Lower leg skin (tissue), 3 donors: Measurements from ENCODE around the gene SPHKAP.

ENCODE experiments used
- POLR2A ChIP-seq, 2 donors: fragments of 450-650 bp; IDR thresholded peaks; one replicate each; pipeline ENCODE4 v1.6.1; 2016 to 2017; ENCODE audit warnings: antibody characterized with exemption in 2 of 2, mild to moderate bottlenecking in 1 of 2, moderate library complexity in 1 of 2
- TF ChIP-seq, protein P1 (sequence below), 3 donors: fragments of 450-650 bp; IDR thresholded peaks; one replicate each; pipeline ENCODE4 v1.5.1; 2016; ENCODE audit warnings: antibody characterized with exemption in 3 of 3, mild to moderate bottlenecking in 3 of 3, moderate library complexity in 2 of 3

GRCh38 chr2:228227466-228227865, 46.0 kb upstream of the SPHKAP start:
- TF ChIP-seq, protein P1, sequence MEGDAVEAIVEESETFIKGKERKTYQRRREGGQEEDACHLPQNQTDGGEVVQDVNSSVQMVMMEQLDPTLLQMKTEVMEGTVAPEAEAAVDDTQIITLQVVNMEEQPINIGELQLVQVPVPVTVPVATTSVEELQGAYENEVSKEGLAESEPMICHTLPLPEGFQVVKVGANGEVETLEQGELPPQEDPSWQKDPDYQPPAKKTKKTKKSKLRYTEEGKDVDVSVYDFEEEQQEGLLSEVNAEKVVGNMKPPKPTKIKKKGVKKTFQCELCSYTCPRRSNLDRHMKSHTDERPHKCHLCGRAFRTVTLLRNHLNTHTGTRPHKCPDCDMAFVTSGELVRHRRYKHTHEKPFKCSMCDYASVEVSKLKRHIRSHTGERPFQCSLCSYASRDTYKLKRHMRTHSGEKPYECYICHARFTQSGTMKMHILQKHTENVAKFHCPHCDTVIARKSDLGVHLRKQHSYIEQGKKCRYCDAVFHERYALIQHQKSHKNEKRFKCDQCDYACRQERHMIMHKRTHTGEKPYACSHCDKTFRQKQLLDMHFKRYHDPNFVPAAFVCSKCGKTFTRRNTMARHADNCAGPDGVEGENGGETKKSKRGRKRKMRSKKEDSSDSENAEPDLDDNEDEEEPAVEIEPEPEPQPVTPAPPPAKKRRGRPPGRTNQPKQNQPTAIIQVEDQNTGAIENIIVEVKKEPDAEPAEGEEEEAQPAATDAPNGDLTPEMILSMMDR (IDR thresholded peaks at IDR 0.05): no peak
- TF ChIP-seq POLR2A (IDR thresholded peaks at IDR 0.05): no peak
